PC-3 (cell line): ENCODE measurements around the gene SMPD3. TPM values are rescaled to one million over a fixed set of nuclear protein-coding genes. Genes with fewer than 3 reads are reported as not detected.

Source experiments
- ATAC-seq: fragments of 200-7000 bp; cut with Tn5 transposase; 2 replicates; pipeline ENCODE4 v1.9.1; 2020; ENCODE audit warnings: mild to moderate bottlenecking, moderate library complexity
- BruUV-seq: library from RNA; stranded (reverse); fragments of 400-500 nt; replicated peaks from 2 replicates; lab custom pipeline; 2021; lab: Mats Ljungman, UMichigan
- CTCF ChIA-PET: fragments of 300-600 bp; sonication (Branson Sonifier 250); formaldehyde crosslinking; loops from one replicate; lab custom pipeline; 2022; ENCODE audit warnings: antibody characterized with exemption; lab: Charles Lee
- POLR2A ChIA-PET: fragments of 300-600 bp; sonication (Branson Sonifier 250); formaldehyde crosslinking; loops from one replicate; lab custom pipeline; 2022; ENCODE audit warnings: antibody characterized with exemption; ENCODE audit not compliant: unreplicated experiment; lab: Charles Lee
- DNase-seq: peaks from one replicate; pipeline ENCODE4 v3.0.0-alpha.2; 2015
- H2AFZ ChIP-seq: fragments of 300-600 bp; sonication (generic); 2 replicates; pipeline ENCODE4 v1.6.0; 2016; ENCODE audit warnings: antibody characterized with exemption, low read length
- H3F3A ChIP-seq: fragments of 300-600 bp; sonication (generic); one replicate; pipeline ENCODE4 v1.6.0; 2017; ENCODE audit warnings: antibody characterized with exemption, low read length, control low read depth, mild to moderate bottlenecking; ENCODE audit not compliant: unreplicated experiment
- H3K27ac ChIP-seq: fragments of 300-600 bp; sonication (generic); 2 replicates; pipeline ENCODE4 v1.5.1; 2016; ENCODE audit warnings: mild to moderate bottlenecking, low read length
- H3K27me3 ChIP-seq: fragments of 300-600 bp; sonication (generic); 2 replicates; pipeline ENCODE4 v1.6.1; 2016; ENCODE audit warnings: low read length, mixed read lengths
- H3K36me3 ChIP-seq: fragments of 300-600 bp; sonication (generic); 2 replicates; pipeline ENCODE4 v1.6.1; 2016; ENCODE audit warnings: low read depth, mixed run types, low read length, mixed read lengths
- H3K4me1 ChIP-seq: fragments of 300-600 bp; sonication (generic); 2 replicates; pipeline ENCODE4 v1.5.1; 2016; ENCODE audit warnings: low read length; ENCODE audit not compliant: insufficient read depth
- H3K4me2 ChIP-seq: fragments of 300-600 bp; sonication (generic); 2 replicates; pipeline ENCODE4 v1.6.0; 2016; ENCODE audit warnings: low read length
- H3K4me3 ChIP-seq: fragments of 300-600 bp; sonication (generic); 2 replicates; pipeline ENCODE4 v1.5.1; 2016; ENCODE audit warnings: mild to moderate bottlenecking, low read length, mixed read lengths
- H3K79me2 ChIP-seq: fragments of 300-600 bp; sonication (generic); 2 replicates; pipeline ENCODE4 v1.6.1; 2017; ENCODE audit warnings: low read length, mixed read lengths
- H3K9ac ChIP-seq: fragments of 300-600 bp; sonication (generic); 2 replicates; pipeline ENCODE4 v1.6.0; 2016; ENCODE audit warnings: mild to moderate bottlenecking, low read length
- H3K9me2 ChIP-seq: fragments of 300-600 bp; sonication (generic); replicated peaks from 2 replicates; pipeline ENCODE4 v1.6.1; 2016; ENCODE audit warnings: mixed run types, low read length, mixed read lengths
- H3K9me3 ChIP-seq: fragments of 300-600 bp; sonication (generic); 2 replicates; pipeline ENCODE4 v1.6.1; 2016; ENCODE audit warnings: low read length, mixed read lengths
- H4K20me1 ChIP-seq: fragments of 300-600 bp; sonication (generic); 2 replicates; pipeline ENCODE4 v1.6.1; 2016; ENCODE audit warnings: low read length, mixed read lengths
- EZH2 ChIP-seq: fragments of 300-600 bp; sonication (generic); IDR thresholded peaks from one replicate; pipeline ENCODE4 v1.6.1; 2017; ENCODE audit warnings: antibody characterized with exemption, mild to moderate bottlenecking, low read length; ENCODE audit not compliant: unreplicated experiment
- EZH2phosphoT487 ChIP-seq: fragments of 300-600 bp; sonication (generic); IDR thresholded peaks from 2 replicates; pipeline ENCODE4 v1.6.1; 2018; ENCODE audit warnings: mild to moderate bottlenecking, antibody characterized with exemption, low read length, borderline replicate concordance
- intact Hi-C: fragments of 100-400 bp; cut with micrococcal nuclease; formaldehyde crosslinking; loops from 2 replicates; pipeline ENCODE4 v1.9.0; 2023
- total RNA-seq: library from RNA; depleted of rRNA; stranded (reverse); fragments of >200 nt; gene quantifications from 2 replicates; pipeline ENCODE4 v1.2.3, GENCODE V29; 2014
- TF ChIP-seq, protein P1 (sequence below): fragments of 300-600 bp; sonication (generic); conservative IDR thresholded peaks from 2 replicates; pipeline ENCODE4 v1.5.1; 2017; ENCODE audit warnings: antibody characterized with exemption, low read depth, mild to moderate bottlenecking, low read length

Gene SMPD3
- total RNA-seq, 1 experiment from 2014 or later, result not detected

DNA sequence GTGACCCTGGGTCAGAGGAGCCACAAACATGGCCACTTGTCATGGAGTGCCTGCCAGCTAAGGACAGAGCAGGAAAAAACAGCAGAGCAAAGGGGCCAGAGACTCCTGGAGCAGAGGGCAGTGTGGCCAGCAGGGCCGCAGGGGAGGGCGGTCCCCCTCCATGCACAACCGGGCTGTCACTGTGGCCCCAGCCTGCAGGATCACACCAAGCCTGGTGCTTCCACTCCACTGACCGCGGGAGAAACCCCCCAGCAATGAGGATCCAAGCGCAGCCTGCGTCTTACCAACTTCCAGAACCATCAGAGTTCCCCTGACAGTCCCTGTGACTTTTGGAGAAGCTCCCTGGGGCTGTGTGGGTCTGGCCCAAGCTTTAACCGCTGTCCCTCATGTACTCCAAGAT lies 75.5 kb downstream of the SMPD3 start:
- Histone ChIP-seq H4K20me1 (no peaks in the 10 kb centered on the region), H3K9me2 (no peaks in the 10 kb centered on the region), H3K4me2 (no peak overlapping the region), H3K9me3 (no peaks in the 10 kb centered on the region), H3K4me1 (no peaks in the 10 kb centered on the region; the same call in 1 of the 2 replicates), H3K36me3 (no peaks in the 10 kb centered on the region), H3K4me3 (no peak overlapping the region), H3K27me3 (no peaks in the 10 kb centered on the region), H3K79me2 (no peaks in the 10 kb centered on the region), H3K27ac (no peak overlapping the region), H3K9ac (no peak overlapping the region), H2AFZ (no peak overlapping the region), H3F3A (no peaks in the 10 kb centered on the region)
- TF ChIP-seq EZH2, result no peak
- TF ChIP-seq, protein P1, sequence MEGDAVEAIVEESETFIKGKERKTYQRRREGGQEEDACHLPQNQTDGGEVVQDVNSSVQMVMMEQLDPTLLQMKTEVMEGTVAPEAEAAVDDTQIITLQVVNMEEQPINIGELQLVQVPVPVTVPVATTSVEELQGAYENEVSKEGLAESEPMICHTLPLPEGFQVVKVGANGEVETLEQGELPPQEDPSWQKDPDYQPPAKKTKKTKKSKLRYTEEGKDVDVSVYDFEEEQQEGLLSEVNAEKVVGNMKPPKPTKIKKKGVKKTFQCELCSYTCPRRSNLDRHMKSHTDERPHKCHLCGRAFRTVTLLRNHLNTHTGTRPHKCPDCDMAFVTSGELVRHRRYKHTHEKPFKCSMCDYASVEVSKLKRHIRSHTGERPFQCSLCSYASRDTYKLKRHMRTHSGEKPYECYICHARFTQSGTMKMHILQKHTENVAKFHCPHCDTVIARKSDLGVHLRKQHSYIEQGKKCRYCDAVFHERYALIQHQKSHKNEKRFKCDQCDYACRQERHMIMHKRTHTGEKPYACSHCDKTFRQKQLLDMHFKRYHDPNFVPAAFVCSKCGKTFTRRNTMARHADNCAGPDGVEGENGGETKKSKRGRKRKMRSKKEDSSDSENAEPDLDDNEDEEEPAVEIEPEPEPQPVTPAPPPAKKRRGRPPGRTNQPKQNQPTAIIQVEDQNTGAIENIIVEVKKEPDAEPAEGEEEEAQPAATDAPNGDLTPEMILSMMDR, result no peak
- no peak for TF ChIP-seq EZH2phosphoT487
- intact Hi-C loops, result no loop called here
- CTCF ChIA-PET, result no interaction called here
- BruUV-seq, result no TSS peak
- POLR2A ChIA-PET, result no interaction called here
- no peak for ATAC-seq
- DNase-seq, result no peak

DNA sequence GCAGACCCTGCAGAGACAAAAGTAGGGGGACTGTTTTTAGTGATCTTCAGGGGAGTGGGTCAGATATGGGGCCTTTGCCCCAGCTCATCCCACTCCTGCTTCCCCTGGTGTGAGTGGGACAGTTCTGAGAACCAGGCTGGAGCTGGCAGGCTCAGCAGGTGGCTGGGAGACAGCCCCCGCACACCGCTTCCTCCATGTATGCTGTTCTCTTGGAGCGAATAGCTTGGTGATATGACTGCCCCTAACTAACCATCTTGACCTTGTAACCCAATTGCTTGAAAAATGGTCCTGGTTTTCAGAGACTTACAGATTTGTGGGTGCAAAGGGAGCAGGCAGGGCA lies 76.0 kb downstream of the SMPD3 start:
- Histone ChIP-seq H3K9me2 (no peaks in the 10 kb centered on the region), H3K4me2 (no peak overlapping the region), H3K9ac (no peak overlapping the region), H3K27me3 (no peaks in the 10 kb centered on the region), H3K4me1 (no peaks in the 10 kb centered on the region), H3K79me2 (no peaks in the 10 kb centered on the region), H2AFZ (no peak overlapping the region), H4K20me1 (no peaks in the 10 kb centered on the region), H3K9me3 (no peaks in the 10 kb centered on the region), H3K4me3 (no peak overlapping the region), H3K27ac (no peak overlapping the region), H3K36me3 (no peaks in the 10 kb centered on the region), H3F3A (no peaks in the 10 kb centered on the region)
- ATAC-seq, result no peak
- DNase-seq, result no peak
- no peak for TF ChIP-seq EZH2
- TF ChIP-seq, protein P1, result no peak
- no peak for TF ChIP-seq EZH2phosphoT487
- BruUV-seq, result no TSS peak
- CTCF ChIA-PET, result no interaction called here
- intact Hi-C loops, result no loop called here
- POLR2A ChIA-PET, result no interaction called here

GRCh38 chr16:68371706-68372380 lies 76.5 kb downstream of the SMPD3 start:
- H3K4me1 ChIP-seq, result no peaks in the 10 kb centered on the region
- no peak for ATAC-seq
- H4K20me1 ChIP-seq, result no peaks in the 10 kb centered on the region
- H3K9ac ChIP-seq, result no peak overlapping the region
- H3K9me3 ChIP-seq, result no peaks in the 10 kb centered on the region
- no peaks in the 10 kb centered on the region for H3K27me3 ChIP-seq
- H2AFZ ChIP-seq, result no peak overlapping the region
- no peak overlapping the region for H3K4me3 ChIP-seq
- H3F3A ChIP-seq, result no peaks in the 10 kb centered on the region
- no peaks in the 10 kb centered on the region for H3K36me3 ChIP-seq
- H3K4me2 ChIP-seq, result no peak overlapping the region
- TF ChIP-seq EZH2phosphoT487 (no peak), EZH2 (no peak)
- H3K27ac ChIP-seq, result no peak overlapping the region
- no TSS peak for BruUV-seq
- no peak for DNase-seq
- H3K79me2 ChIP-seq, result no peaks in the 10 kb centered on the region
- no peaks in the 10 kb centered on the region for H3K9me2 ChIP-seq
- ChIA-PET POLR2A (no interaction called here), CTCF (no interaction called here)
- intact Hi-C loops, result no loop called here
